Natural killer cell (primary cell): Measurements from ENCODE around the gene TRIM71. TPM values are rescaled to one million over a fixed set of nuclear protein-coding genes. Genes with fewer than 3 reads are reported as not detected.

Experiments used
- ATAC-seq, 3 donors: fragments of 150-1000 bp in 2 of 3; fragments of 200-7000 bp in 1 of 3; cut with Tn5 transposase; 1 replicate in 1 of 3; 2 replicates in 2 of 3; pipeline ENCODE4 v1.10.0; 2021; ENCODE audit warnings: mild to moderate bottlenecking in 2 of 3, moderate library complexity in 2 of 3
- DNase-seq, 2 donors: peaks; one replicate each; pipeline versions ENCODE4 v3.0.0 to v3.0.0-alpha.2; 2013 to 2021; ENCODE audit warnings: mixed read lengths in 1 of 2
- H3K27ac ChIP-seq: one replicate; pipeline ENCODE4 v1.5.1; 2013; ENCODE audit warnings: mild to moderate bottlenecking, low read length
- H3K27me3 ChIP-seq: one replicate; pipeline ENCODE4 v1.6.1; 2013; ENCODE audit warnings: low read length; ENCODE audit not compliant: control insufficient read depth, insufficient read depth
- H3K36me3 ChIP-seq: one replicate; pipeline ENCODE4 v1.6.1; 2013; ENCODE audit warnings: low read length; ENCODE audit not compliant: control insufficient read depth, insufficient read depth
- H3K4me1 ChIP-seq: one replicate; pipeline ENCODE4 v1.6.1; 2013; ENCODE audit warnings: low read length; ENCODE audit not compliant: control insufficient read depth, insufficient read depth
- H3K4me3 ChIP-seq: one replicate; pipeline ENCODE4 v1.5.1; 2013; ENCODE audit warnings: low read length
- H3K9me3 ChIP-seq: one replicate; pipeline ENCODE4 v1.6.1; 2013; ENCODE audit warnings: low read length; ENCODE audit not compliant: control insufficient read depth, insufficient read depth
- H3K27ac Mint-ChIP-seq, 2 donors: one replicate each; pipeline ENCODE4 v1.8.0; 2022; ENCODE audit warnings: mild to moderate bottlenecking in 2 of 2, mixed read lengths in 2 of 2, moderate library complexity in 1 of 2
- H3K27me3 Mint-ChIP-seq, 2 donors: one replicate each; pipeline ENCODE4 v1.8.0; 2022; ENCODE audit warnings: low read depth in 2 of 2, mixed read lengths in 2 of 2
- H3K36me3 Mint-ChIP-seq: one replicate; pipeline ENCODE4 v1.8.0; 2022; ENCODE audit warnings: mixed read lengths
- H3K4me1 Mint-ChIP-seq, 2 donors: one replicate each; pipeline ENCODE4 v1.8.0; 2022; ENCODE audit warnings: mixed read lengths in 2 of 2
- H3K4me3 Mint-ChIP-seq: one replicate; pipeline ENCODE4 v1.8.0; 2022; ENCODE audit warnings: mild to moderate bottlenecking, moderate library complexity, mixed read lengths
- H3K9me3 Mint-ChIP-seq, 2 donors: one replicate each; pipeline ENCODE4 v1.8.0; 2022; ENCODE audit warnings: mixed read lengths in 2 of 2
- CTCF ChIP-seq: fragments of 200-600 bp; IDR thresholded peaks from one replicate; pipeline ENCODE4 v1.8.0; 2022; ENCODE audit warnings: antibody characterized with exemption
- WGBS: methylation state at CpG from one replicate; pipeline ENCODE4 v1.1.7; 2013; ENCODE audit warnings: missing lambda C conversion rate; ENCODE audit not compliant: insufficient coverage; 5-methylcytosine and 5-hydroxymethylcytosine counted together
- intact Hi-C: fragments of 100-400 bp; cut with micrococcal nuclease; formaldehyde crosslinking; loops from one replicate; pipeline ENCODE4 v1.14.2; 2022
- total RNA-seq, 4 donors: library from RNA; stranded (reverse); fragments of 120-200 nt in 1 of 4; gene quantifications; one replicate each; pipeline versions ENCODE4 v1.2.3 to v1.2.4, GENCODE V29; 2013 to 2022

Gene TRIM71
- total RNA-seq, 3 donors from 2014 or later (not counting 1 experiment from before 2014, with no cell fraction given) = 0.05 TPM; not detected in 2

GRCh38 chr3:32861681-32862080 is 43.9 kb downstream of the TRIM71 start:
- TF ChIP-seq CTCF = no peak
- Mint-ChIP-seq H3K4me1 (no peaks in the 10 kb centered on the region), H3K36me3 (no peaks in the 10 kb centered on the region), H3K4me3 (no peak overlapping the region), H3K27me3 (no peaks in the 10 kb centered on the region), H3K27ac (no peak overlapping the region), H3K9me3 (no peaks in the 10 kb centered on the region)
- Histone ChIP-seq H3K36me3 (no peaks in the 10 kb centered on the region), H3K9me3 (no peaks in the 10 kb centered on the region), H3K27ac (no peak overlapping the region), H3K27me3 (no peaks in the 10 kb centered on the region), H3K4me1 (no peaks in the 10 kb centered on the region), H3K4me3 (no peak overlapping the region)
- intact Hi-C loops = no loop called here
- 87% methylated on average over 5 of the region's 5 CpGs for WGBS
- DNase-seq (no peak), ATAC-seq (no peak)

- no peaks in the 10 kb centered on the region for H3K36me3 ChIP-seq
- no peak overlapping the region for H3K4me3 ChIP-seq
- H3K27me3 ChIP-seq = no peaks in the 10 kb centered on the region
- intact Hi-C loops = no loop called here
- H3K27ac ChIP-seq = no peak overlapping the region
- H3K36me3 Mint-ChIP-seq = no peaks in the 10 kb centered on the region
- H3K4me1 ChIP-seq = no peaks in the 10 kb centered on the region
- no peak overlapping the region for H3K4me3 Mint-ChIP-seq
- WGBS = 93% methylated on average over 10 of the region's 11 CpGs
- no peaks in the 10 kb centered on the region for H3K9me3 ChIP-seq
- no peak for ATAC-seq
- H3K9me3 Mint-ChIP-seq = no peaks in the 10 kb centered on the region
- no peaks in the 10 kb centered on the region for H3K27me3 Mint-ChIP-seq
- no peak for DNase-seq
- TF ChIP-seq CTCF = no peak
- no peak overlapping the region for H3K27ac Mint-ChIP-seq
- no peaks in the 10 kb centered on the region for H3K4me1 Mint-ChIP-seq
These were observed 44.6 kb downstream of the TRIM71 start for GRCh38 chr3:32862247-32862935.

GRCh38 chr3:32862936-32863487 is 45.2 kb downstream of the TRIM71 start:
- Histone ChIP-seq H3K27me3 (no peaks in the 10 kb centered on the region), H3K36me3 (no peaks in the 10 kb centered on the region), H3K4me1 (no peaks in the 10 kb centered on the region), H3K9me3 (no peaks in the 10 kb centered on the region), H3K4me3 (no peak overlapping the region), H3K27ac (no peak overlapping the region)
- no peaks in the 10 kb centered on the region for H3K4me1 Mint-ChIP-seq
- DNase-seq (no peak), ATAC-seq (no peak)
- no peaks in the 10 kb centered on the region for H3K36me3 Mint-ChIP-seq
- H3K27ac Mint-ChIP-seq = no peak overlapping the region
- no peak for TF ChIP-seq CTCF
- 98% methylated on average over 4 of the region's 5 CpGs for WGBS
- H3K27me3 Mint-ChIP-seq = no peaks in the 10 kb centered on the region
- no peaks in the 10 kb centered on the region for H3K9me3 Mint-ChIP-seq
- H3K4me3 Mint-ChIP-seq = no peak overlapping the region
- intact Hi-C loops = no loop called here

GRCh38 chr3:32865383-32865782 is 47.6 kb downstream of the TRIM71 start:
- Histone ChIP-seq H3K27me3 (no peaks in the 10 kb centered on the region), H3K36me3 (no peaks in the 10 kb centered on the region), H3K4me1 (no peaks in the 10 kb centered on the region), H3K9me3 (no peaks in the 10 kb centered on the region), H3K27ac (no peak overlapping the region), H3K4me3 (no peak overlapping the region)
- H3K27ac Mint-ChIP-seq = no peak overlapping the region
- no peak for TF ChIP-seq CTCF
- no peaks in the 10 kb centered on the region for H3K27me3 Mint-ChIP-seq
- ATAC-seq = no peak
- no peak for DNase-seq
- no peak overlapping the region for H3K4me3 Mint-ChIP-seq
- H3K36me3 Mint-ChIP-seq = no peaks in the 10 kb centered on the region
- intact Hi-C loops = no loop called here
- 73% methylated on average over 6 of the region's 6 CpGs for WGBS
- no peaks in the 10 kb centered on the region for H3K4me1 Mint-ChIP-seq
- no peaks in the 10 kb centered on the region for H3K9me3 Mint-ChIP-seq
